WTC11 (cell line): Measurements from ENCODE around the gene HNRNPM. TPM values are rescaled to one million over a fixed set of nuclear protein-coding genes. Genes with fewer than 3 reads are reported as not detected.

ENCODE experiments used
- ATAC-seq: fragments of 200-7000 bp; cut with Tn5 transposase; 2 replicates; pipeline ENCODE4 v1.10.0; 2021; ENCODE audit warnings: mild to moderate bottlenecking, moderate library complexity
- CTCF ChIA-PET: fragments of 300-600 bp; sonication (Branson Sonifier 250); formaldehyde crosslinking; loops from one replicate; lab custom pipeline; 2021; ENCODE audit warnings: antibody characterized with exemption; lab: Charles Lee
- POLR2A ChIA-PET: fragments of 350-600 bp; sonication (Branson Sonifier 250); formaldehyde crosslinking; loops from one replicate; lab custom pipeline; 2021; ENCODE audit warnings: antibody characterized with exemption; lab: Charles Lee
- DNase-seq: peaks from one replicate; pipeline ENCODE4 v3.0.0; 2021; ENCODE audit warnings: low spot score
- H3K27ac Mint-ChIP-seq: 2 replicates; pipeline ENCODE4 v1.8.0; 2021; ENCODE audit warnings: mixed read lengths
- H3K27me3 Mint-ChIP-seq: 2 replicates; pipeline ENCODE4 v1.8.0; 2021; ENCODE audit warnings: low read depth, mild to moderate bottlenecking, moderate library complexity, mixed read lengths
- H3K36me3 Mint-ChIP-seq: 2 replicates; pipeline ENCODE4 v1.8.0; 2021; ENCODE audit warnings: mixed read lengths
- H3K4me1 Mint-ChIP-seq: 2 replicates; pipeline ENCODE4 v1.8.0; 2022; ENCODE audit warnings: mixed read lengths
- H3K4me3 Mint-ChIP-seq: 2 replicates; pipeline ENCODE4 v1.8.0; 2021; ENCODE audit warnings: mild to moderate bottlenecking, moderate library complexity, mixed read lengths
- H3K9me3 Mint-ChIP-seq: 2 replicates; pipeline ENCODE4 v1.8.0; 2021; ENCODE audit warnings: mixed read lengths
- ETV6 ChIP-seq: sonication (generic); formaldehyde crosslinking; IDR thresholded peaks from 2 replicates; pipeline ENCODE4 v1.8.1; 2022; ENCODE audit warnings: mild to moderate bottlenecking, missing genetic modification reagents
- FOXP1 ChIP-seq: sonication (generic); formaldehyde crosslinking; IDR thresholded peaks from 2 replicates; pipeline ENCODE4 v1.8.0; 2022; ENCODE audit warnings: missing genetic modification reagents, mild to moderate bottlenecking, moderate library complexity, borderline replicate concordance
- HMGA2 ChIP-seq: fragments of 250-450 bp; sonication (Bioruptor Pico); IDR thresholded peaks from 2 replicates; pipeline ENCODE4 v1.4.0; 2021; ENCODE audit warnings: mild to moderate bottlenecking, moderate library complexity
- NFATC4 ChIP-seq: fragments of 250-450 bp; sonication (Bioruptor Pico); IDR thresholded peaks from 2 replicates; pipeline ENCODE4 v1.9.0; 2021; ENCODE audit warnings: mild to moderate bottlenecking
- RELA ChIP-seq: sonication (generic); formaldehyde crosslinking; IDR thresholded peaks from 2 replicates; pipeline ENCODE4 v1.8.1; 2022; ENCODE audit warnings: missing genetic modification reagents, mild to moderate bottlenecking, borderline replicate concordance
- RORB ChIP-seq: fragments of 250-450 bp; sonication (Bioruptor Pico); IDR thresholded peaks from 2 replicates; pipeline ENCODE4 v1.9.0; 2021; ENCODE audit warnings: mild to moderate bottlenecking
- SP1 ChIP-seq: sonication (generic); formaldehyde crosslinking; conservative IDR thresholded peaks from 2 replicates; pipeline ENCODE4 v1.8.1; 2022; ENCODE audit warnings: missing genetic modification reagents
- TP53 ChIP-seq: sonication (generic); formaldehyde crosslinking; IDR thresholded peaks from 2 replicates; pipeline ENCODE4 v1.8.1; 2023; ENCODE audit warnings: mild to moderate bottlenecking, missing genetic modification reagents
- total RNA-seq: library from RNA; stranded (reverse); gene quantifications from 3 replicates; pipeline ENCODE4 v1.2.3, GENCODE V29; 2021
- TF ChIP-seq, protein P1 (sequence below): fragments of 250-450 bp; sonication (Bioruptor Pico); IDR thresholded peaks from 2 replicates; pipeline ENCODE4 v1.9.0; 2021; ENCODE audit warnings: mild to moderate bottlenecking
- TF ChIP-seq, protein P2 (sequence below): fragments of 250-450 bp; sonication (Bioruptor Pico); IDR thresholded peaks from 2 replicates; pipeline ENCODE4 v1.9.0; 2021; ENCODE audit warnings: mild to moderate bottlenecking
- TF ChIP-seq, protein P3 (sequence below): fragments of 250-450 bp; sonication (Bioruptor Pico); IDR thresholded peaks from 2 replicates; pipeline ENCODE4 v1.9.0; 2021; ENCODE audit warnings: mild to moderate bottlenecking, borderline replicate concordance
- TF ChIP-seq, protein P4 (sequence below): sonication (generic); formaldehyde crosslinking; IDR thresholded peaks from 2 replicates; pipeline ENCODE4 v1.8.0; 2022; ENCODE audit warnings: mild to moderate bottlenecking, missing genetic modification reagents
- TF ChIP-seq, protein P5 (sequence below): sonication (generic); formaldehyde crosslinking; IDR thresholded peaks from 2 replicates; pipeline ENCODE4 v1.8.0; 2023; ENCODE audit warnings: missing genetic modification reagents, mild to moderate bottlenecking, borderline replicate concordance
- TF ChIP-seq, protein P6 (sequence below): sonication (generic); formaldehyde crosslinking; IDR thresholded peaks from 2 replicates; pipeline ENCODE4 v1.8.0; 2023; ENCODE audit warnings: mild to moderate bottlenecking, missing genetic modification reagents
- TF ChIP-seq, protein P7 (sequence below): fragments of 250-450 bp; sonication (Bioruptor Pico); IDR thresholded peaks from 2 replicates; pipeline ENCODE4 v1.8.0; 2021; ENCODE audit warnings: mild to moderate bottlenecking
- TF ChIP-seq, protein P8 (sequence below): fragments of 200-600 bp; IDR thresholded peaks from 2 replicates; pipeline ENCODE4 v1.8.0; 2022; ENCODE audit warnings: antibody characterized with exemption

Gene HNRNPM
- total RNA-seq, 1 experiment from 2014 or later: 416 TPM

DNA sequence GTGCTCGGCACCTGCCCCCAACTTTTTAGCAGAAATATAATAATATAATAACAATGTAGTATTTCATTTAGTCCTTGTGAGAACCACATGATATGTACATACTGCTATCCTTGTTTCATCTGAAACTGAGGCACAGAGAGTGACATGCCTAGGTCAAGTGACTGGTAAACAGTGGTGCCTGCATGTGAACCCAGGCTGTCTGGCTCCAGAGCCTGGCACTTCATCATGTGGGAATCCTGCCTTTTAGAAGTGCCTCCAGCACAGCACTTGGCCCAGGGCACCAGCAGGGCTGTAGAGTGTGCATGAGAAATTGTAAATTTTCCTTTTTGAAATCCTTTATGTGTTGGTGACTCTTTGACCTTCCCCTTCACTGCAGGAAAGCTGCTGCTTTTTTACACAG lies 30.2 kb downstream of the HNRNPM start:
- TF ChIP-seq, protein P1, sequence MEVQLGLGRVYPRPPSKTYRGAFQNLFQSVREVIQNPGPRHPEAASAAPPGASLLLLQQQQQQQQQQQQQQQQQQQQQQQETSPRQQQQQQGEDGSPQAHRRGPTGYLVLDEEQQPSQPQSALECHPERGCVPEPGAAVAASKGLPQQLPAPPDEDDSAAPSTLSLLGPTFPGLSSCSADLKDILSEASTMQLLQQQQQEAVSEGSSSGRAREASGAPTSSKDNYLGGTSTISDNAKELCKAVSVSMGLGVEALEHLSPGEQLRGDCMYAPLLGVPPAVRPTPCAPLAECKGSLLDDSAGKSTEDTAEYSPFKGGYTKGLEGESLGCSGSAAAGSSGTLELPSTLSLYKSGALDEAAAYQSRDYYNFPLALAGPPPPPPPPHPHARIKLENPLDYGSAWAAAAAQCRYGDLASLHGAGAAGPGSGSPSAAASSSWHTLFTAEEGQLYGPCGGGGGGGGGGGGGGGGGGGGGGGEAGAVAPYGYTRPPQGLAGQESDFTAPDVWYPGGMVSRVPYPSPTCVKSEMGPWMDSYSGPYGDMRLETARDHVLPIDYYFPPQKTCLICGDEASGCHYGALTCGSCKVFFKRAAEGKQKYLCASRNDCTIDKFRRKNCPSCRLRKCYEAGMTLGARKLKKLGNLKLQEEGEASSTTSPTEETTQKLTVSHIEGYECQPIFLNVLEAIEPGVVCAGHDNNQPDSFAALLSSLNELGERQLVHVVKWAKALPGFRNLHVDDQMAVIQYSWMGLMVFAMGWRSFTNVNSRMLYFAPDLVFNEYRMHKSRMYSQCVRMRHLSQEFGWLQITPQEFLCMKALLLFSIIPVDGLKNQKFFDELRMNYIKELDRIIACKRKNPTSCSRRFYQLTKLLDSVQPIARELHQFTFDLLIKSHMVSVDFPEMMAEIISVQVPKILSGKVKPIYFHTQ: no peak
- TF ChIP-seq, protein P2, sequence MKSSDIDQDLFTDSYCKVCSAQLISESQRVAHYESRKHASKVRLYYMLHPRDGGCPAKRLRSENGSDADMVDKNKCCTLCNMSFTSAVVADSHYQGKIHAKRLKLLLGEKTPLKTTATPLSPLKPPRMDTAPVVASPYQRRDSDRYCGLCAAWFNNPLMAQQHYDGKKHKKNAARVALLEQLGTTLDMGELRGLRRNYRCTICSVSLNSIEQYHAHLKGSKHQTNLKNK (CRISPR knock-in tag): no peak
- TF ChIP-seq, protein P3, sequence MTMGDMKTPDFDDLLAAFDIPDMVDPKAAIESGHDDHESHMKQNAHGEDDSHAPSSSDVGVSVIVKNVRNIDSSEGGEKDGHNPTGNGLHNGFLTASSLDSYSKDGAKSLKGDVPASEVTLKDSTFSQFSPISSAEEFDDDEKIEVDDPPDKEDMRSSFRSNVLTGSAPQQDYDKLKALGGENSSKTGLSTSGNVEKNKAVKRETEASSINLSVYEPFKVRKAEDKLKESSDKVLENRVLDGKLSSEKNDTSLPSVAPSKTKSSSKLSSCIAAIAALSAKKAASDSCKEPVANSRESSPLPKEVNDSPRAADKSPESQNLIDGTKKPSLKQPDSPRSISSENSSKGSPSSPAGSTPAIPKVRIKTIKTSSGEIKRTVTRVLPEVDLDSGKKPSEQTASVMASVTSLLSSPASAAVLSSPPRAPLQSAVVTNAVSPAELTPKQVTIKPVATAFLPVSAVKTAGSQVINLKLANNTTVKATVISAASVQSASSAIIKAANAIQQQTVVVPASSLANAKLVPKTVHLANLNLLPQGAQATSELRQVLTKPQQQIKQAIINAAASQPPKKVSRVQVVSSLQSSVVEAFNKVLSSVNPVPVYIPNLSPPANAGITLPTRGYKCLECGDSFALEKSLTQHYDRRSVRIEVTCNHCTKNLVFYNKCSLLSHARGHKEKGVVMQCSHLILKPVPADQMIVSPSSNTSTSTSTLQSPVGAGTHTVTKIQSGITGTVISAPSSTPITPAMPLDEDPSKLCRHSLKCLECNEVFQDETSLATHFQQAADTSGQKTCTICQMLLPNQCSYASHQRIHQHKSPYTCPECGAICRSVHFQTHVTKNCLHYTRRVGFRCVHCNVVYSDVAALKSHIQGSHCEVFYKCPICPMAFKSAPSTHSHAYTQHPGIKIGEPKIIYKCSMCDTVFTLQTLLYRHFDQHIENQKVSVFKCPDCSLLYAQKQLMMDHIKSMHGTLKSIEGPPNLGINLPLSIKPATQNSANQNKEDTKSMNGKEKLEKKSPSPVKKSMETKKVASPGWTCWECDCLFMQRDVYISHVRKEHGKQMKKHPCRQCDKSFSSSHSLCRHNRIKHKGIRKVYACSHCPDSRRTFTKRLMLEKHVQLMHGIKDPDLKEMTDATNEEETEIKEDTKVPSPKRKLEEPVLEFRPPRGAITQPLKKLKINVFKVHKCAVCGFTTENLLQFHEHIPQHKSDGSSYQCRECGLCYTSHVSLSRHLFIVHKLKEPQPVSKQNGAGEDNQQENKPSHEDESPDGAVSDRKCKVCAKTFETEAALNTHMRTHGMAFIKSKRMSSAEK (CRISPR knock-in tag): no peak
- TF ChIP-seq SP1 (CRISPR knock-in tag) (no peak), TP53 (CRISPR knock-in tag) (no peak)
- TF ChIP-seq, protein P4, sequence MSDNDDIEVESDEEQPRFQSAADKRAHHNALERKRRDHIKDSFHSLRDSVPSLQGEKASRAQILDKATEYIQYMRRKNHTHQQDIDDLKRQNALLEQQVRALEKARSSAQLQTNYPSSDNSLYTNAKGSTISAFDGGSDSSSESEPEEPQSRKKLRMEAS (CRISPR knock-in tag): no peak
- TF ChIP-seq, protein P5, sequence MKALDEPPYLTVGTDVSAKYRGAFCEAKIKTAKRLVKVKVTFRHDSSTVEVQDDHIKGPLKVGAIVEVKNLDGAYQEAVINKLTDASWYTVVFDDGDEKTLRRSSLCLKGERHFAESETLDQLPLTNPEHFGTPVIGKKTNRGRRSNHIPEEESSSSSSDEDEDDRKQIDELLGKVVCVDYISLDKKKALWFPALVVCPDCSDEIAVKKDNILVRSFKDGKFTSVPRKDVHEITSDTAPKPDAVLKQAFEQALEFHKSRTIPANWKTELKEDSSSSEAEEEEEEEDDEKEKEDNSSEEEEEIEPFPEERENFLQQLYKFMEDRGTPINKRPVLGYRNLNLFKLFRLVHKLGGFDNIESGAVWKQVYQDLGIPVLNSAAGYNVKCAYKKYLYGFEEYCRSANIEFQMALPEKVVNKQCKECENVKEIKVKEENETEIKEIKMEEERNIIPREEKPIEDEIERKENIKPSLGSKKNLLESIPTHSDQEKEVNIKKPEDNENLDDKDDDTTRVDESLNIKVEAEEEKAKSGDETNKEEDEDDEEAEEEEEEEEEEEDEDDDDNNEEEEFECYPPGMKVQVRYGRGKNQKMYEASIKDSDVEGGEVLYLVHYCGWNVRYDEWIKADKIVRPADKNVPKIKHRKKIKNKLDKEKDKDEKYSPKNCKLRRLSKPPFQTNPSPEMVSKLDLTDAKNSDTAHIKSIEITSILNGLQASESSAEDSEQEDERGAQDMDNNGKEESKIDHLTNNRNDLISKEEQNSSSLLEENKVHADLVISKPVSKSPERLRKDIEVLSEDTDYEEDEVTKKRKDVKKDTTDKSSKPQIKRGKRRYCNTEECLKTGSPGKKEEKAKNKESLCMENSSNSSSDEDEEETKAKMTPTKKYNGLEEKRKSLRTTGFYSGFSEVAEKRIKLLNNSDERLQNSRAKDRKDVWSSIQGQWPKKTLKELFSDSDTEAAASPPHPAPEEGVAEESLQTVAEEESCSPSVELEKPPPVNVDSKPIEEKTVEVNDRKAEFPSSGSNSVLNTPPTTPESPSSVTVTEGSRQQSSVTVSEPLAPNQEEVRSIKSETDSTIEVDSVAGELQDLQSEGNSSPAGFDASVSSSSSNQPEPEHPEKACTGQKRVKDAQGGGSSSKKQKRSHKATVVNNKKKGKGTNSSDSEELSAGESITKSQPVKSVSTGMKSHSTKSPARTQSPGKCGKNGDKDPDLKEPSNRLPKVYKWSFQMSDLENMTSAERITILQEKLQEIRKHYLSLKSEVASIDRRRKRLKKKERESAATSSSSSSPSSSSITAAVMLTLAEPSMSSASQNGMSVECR (CRISPR knock-in tag): no peak
- TF ChIP-seq, protein P6, sequence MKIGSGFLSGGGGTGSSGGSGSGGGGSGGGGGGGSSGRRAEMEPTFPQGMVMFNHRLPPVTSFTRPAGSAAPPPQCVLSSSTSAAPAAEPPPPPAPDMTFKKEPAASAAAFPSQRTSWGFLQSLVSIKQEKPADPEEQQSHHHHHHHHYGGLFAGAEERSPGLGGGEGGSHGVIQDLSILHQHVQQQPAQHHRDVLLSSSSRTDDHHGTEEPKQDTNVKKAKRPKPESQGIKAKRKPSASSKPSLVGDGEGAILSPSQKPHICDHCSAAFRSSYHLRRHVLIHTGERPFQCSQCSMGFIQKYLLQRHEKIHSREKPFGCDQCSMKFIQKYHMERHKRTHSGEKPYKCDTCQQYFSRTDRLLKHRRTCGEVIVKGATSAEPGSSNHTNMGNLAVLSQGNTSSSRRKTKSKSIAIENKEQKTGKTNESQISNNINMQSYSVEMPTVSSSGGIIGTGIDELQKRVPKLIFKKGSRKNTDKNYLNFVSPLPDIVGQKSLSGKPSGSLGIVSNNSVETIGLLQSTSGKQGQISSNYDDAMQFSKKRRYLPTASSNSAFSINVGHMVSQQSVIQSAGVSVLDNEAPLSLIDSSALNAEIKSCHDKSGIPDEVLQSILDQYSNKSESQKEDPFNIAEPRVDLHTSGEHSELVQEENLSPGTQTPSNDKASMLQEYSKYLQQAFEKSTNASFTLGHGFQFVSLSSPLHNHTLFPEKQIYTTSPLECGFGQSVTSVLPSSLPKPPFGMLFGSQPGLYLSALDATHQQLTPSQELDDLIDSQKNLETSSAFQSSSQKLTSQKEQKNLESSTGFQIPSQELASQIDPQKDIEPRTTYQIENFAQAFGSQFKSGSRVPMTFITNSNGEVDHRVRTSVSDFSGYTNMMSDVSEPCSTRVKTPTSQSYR: no peak
- CTCF ChIA-PET: interaction anchor here (1.0 kb wide), 1 partner anchor 62 kb away, joined by 5 read pairs; the partner anchor contains the start of gene MARCHF2
- Mint-ChIP-seq H3K4me3 (no peak overlapping the region), H3K36me3 (peaks cover 84% of the 10 kb centered on the region), H3K27me3 (no peaks in the 10 kb centered on the region), H3K27ac (no peak overlapping the region), H3K9me3 (no peaks in the 10 kb centered on the region), H3K4me1 (peaks cover 3% of the 10 kb centered on the region; the same call in 1 of the 2 replicates)
- POLR2A ChIA-PET: interaction anchor here (0.5 kb wide), 1 partner anchor 51 kb away, joined by 3 read pairs; no protein-coding TSS in a partner anchor
- no peak for ATAC-seq
- DNase-seq: no peak

DNA sequence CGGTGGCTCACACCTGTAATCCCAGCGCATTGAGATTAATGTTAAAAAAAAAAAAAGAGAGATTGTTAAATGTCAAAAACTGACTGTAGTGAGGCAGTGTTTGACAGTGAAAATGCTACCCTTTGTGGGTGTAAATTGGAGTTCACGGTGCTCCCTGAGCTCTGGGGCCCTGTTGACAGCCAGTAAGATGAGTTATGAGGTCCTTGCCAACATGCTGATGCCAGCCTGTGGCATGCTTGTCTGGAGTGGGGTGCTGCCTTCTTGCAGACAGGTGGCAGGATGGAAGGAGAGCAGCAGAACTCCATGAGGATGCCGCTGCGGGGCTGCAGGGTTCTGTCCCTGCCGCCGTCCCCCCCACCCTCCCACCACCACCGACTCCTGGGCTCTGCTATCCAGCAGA lies 31.7 kb downstream of the HNRNPM start:
- H3K4me1 Mint-ChIP-seq: peaks cover 11% of the 10 kb centered on the region; the same call in 1 of the 2 replicates
- POLR2A ChIA-PET: no interaction called here
- DNase-seq (no peak), ATAC-seq (no peak)
- CTCF ChIA-PET: interaction anchor here (0.6 to 1.4 kb wide), 2 partner anchors 63 to 135 kb away, joined by 3 to 4 read pairs; partner anchors contain the start of gene MARCHF2
- no peaks in the 10 kb centered on the region for H3K9me3 Mint-ChIP-seq
- H3K4me3 Mint-ChIP-seq: no peak overlapping the region
- H3K36me3 Mint-ChIP-seq: peaks cover 81% of the 10 kb centered on the region
- H3K27ac Mint-ChIP-seq: 0 out of 2 replicates have a peak overlapping the region, but pooled peaks have one; percentile 41
- no peaks in the 10 kb centered on the region for H3K27me3 Mint-ChIP-seq
- TF ChIP-seq RELA (no peak), RORB (CRISPR knock-in tag) (no peak), ETV6 (CRISPR knock-in tag) (no peak), HMGA2 (CRISPR knock-in tag) (no peak), FOXP1 (CRISPR knock-in tag) (no peak), NFATC4 (no peak)
- TF ChIP-seq, protein P7, sequence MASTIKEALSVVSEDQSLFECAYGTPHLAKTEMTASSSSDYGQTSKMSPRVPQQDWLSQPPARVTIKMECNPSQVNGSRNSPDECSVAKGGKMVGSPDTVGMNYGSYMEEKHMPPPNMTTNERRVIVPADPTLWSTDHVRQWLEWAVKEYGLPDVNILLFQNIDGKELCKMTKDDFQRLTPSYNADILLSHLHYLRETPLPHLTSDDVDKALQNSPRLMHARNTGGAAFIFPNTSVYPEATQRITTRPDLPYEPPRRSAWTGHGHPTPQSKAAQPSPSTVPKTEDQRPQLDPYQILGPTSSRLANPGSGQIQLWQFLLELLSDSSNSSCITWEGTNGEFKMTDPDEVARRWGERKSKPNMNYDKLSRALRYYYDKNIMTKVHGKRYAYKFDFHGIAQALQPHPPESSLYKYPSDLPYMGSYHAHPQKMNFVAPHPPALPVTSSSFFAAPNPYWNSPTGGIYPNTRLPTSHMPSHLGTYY (CRISPR knock-in tag): no peak
- TF ChIP-seq, protein P8, sequence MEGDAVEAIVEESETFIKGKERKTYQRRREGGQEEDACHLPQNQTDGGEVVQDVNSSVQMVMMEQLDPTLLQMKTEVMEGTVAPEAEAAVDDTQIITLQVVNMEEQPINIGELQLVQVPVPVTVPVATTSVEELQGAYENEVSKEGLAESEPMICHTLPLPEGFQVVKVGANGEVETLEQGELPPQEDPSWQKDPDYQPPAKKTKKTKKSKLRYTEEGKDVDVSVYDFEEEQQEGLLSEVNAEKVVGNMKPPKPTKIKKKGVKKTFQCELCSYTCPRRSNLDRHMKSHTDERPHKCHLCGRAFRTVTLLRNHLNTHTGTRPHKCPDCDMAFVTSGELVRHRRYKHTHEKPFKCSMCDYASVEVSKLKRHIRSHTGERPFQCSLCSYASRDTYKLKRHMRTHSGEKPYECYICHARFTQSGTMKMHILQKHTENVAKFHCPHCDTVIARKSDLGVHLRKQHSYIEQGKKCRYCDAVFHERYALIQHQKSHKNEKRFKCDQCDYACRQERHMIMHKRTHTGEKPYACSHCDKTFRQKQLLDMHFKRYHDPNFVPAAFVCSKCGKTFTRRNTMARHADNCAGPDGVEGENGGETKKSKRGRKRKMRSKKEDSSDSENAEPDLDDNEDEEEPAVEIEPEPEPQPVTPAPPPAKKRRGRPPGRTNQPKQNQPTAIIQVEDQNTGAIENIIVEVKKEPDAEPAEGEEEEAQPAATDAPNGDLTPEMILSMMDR: no peak
